Measurements from ENCODE around the gene BTNL9. TPM values are rescaled to one million over a fixed set of nuclear protein-coding genes. Genes with fewer than 3 reads are reported as not detected.
"Not testable (repeated sequence)": the region's sequence is repeated elsewhere in the genome, so short reads cannot be mapped to it uniquely, and the experiment has no call there.

BTNL9 gene
- total and polyA plus RNA-seq, 11 donors, result 28.6 to 88.2 (median 34.9) TPM

- TF ChIP-seq CTCF (IDR thresholded peaks at IDR 0.05), result no peak
- TF ChIP-seq POLR2A (IDR thresholded peaks at IDR 0.05), result no peak
- no peak for ATAC-seq
- intact Hi-C loops (cut with DNase I), result no loop called here
- H3K27ac ChIP-seq, result no peak overlapping the region
- H3K36me3 ChIP-seq, result no peaks in the 10 kb centered on the region
- no peak overlapping the region for H3K4me3 ChIP-seq
- peaks cover 0 to 17% (median 0%) of the 10 kb centered on the region in 9 donors for H3K27me3 ChIP-seq
- no peak for DNase-seq
- WGBS, 4 donors, result 66 to 78% (median 69%) methylated on average over 7 of the region's 7 CpGs
- H3K4me1 ChIP-seq, result no peaks in the 10 kb centered on the region
- peaks cover 0 to 7% (median 0%) of the 10 kb centered on the region in 12 donors for H3K9me3 ChIP-seq
Observed at GRCh38 chr5:181086884-181087205, 46.8 kb downstream of the BTNL9 start.

GRCh38 chr5:181087309-181087708 lies 47.2 kb downstream of the BTNL9 start:
- H3K36me3 ChIP-seq, result no peaks in the 10 kb centered on the region
- 77 to 84% (median 82%) methylated on average over 10 of the region's 10 CpGs for WGBS, 4 donors
- H3K4me1 ChIP-seq, result no peaks in the 10 kb centered on the region
- DNase-seq (no peak), ATAC-seq (peak in 1 of 4 donors; percentile 18)
- intact Hi-C loops (cut with DNase I), result no loop called here
- H3K9me3 ChIP-seq, result peaks cover 0 to 2% (median 0%) of the 10 kb centered on the region in 12 donors
- TF ChIP-seq CTCF (IDR thresholded peaks at IDR 0.05), result no peak
- TF ChIP-seq POLR2A (IDR thresholded peaks at IDR 0.05), result no peak
- H3K4me3 ChIP-seq, result no peak overlapping the region
- peaks cover 0 to 17% (median 2%) of the 10 kb centered on the region in 9 donors for H3K27me3 ChIP-seq
- H3K27ac ChIP-seq, result no peak overlapping the region

GRCh38 chr5:181088289-181088688 lies 48.2 kb downstream of the BTNL9 start:
- Histone ChIP-seq H3K4me1 (no peaks in the 10 kb centered on the region), H3K9me3 (no peaks in the 10 kb centered on the region), H3K27me3 (peaks cover 0 to 15% (median 5%) of the 10 kb centered on the region in 9 donors), H3K36me3 (no peaks in the 10 kb centered on the region), H3K27ac (no peak overlapping the region), H3K4me3 (no peak overlapping the region)
- TF ChIP-seq POLR2A (IDR thresholded peaks at IDR 0.05) (no peak), CTCF (IDR thresholded peaks at IDR 0.05) (peak in 4 of 12 donors; percentile 9 to 27 (median 24))
- WGBS, 4 donors, result 51 to 63% (median 56%) methylated on average over 10 of the region's 10 CpGs
- ATAC-seq (no peak), DNase-seq (no peak)
- intact Hi-C loops (cut with DNase I), result no loop called here

- no peaks in the 10 kb centered on the region for H3K4me1 ChIP-seq
- TF ChIP-seq CTCF (IDR thresholded peaks at IDR 0.05), result no peak
- TF ChIP-seq POLR2A (IDR thresholded peaks at IDR 0.05), result no peak
- no peaks in the 10 kb centered on the region for H3K36me3 ChIP-seq
- intact Hi-C loops (cut with DNase I), result loop anchor here in 1 of 10 donors (10.0 kb wide), 1 partner anchor 218 kb away; no protein-coding TSS in a partner anchor
- 64 to 75% (median 72%) methylated on average over 7 of the region's 7 CpGs for WGBS, 4 donors
- peaks cover 0 to 12% (median 8%) of the 10 kb centered on the region in 9 donors for H3K27me3 ChIP-seq
- H3K4me3 ChIP-seq, result no peak overlapping the region
- H3K27ac ChIP-seq, result no peak overlapping the region
- no peaks in the 10 kb centered on the region for H3K9me3 ChIP-seq
- ATAC-seq (no peak), DNase-seq (no peak)
Observed at GRCh38 chr5:181092428-181092827, 52.4 kb downstream of the BTNL9 start.

- intact Hi-C loops (cut with DNase I), result loop anchor here in 1 of 10 donors (10.0 kb wide), 1 partner anchor 220 kb away; no protein-coding TSS in a partner anchor
- not testable (repeated sequence) for H3K36me3 ChIP-seq, H3K4me1 ChIP-seq, H3K4me3 ChIP-seq, H3K27ac ChIP-seq, ATAC-seq, H3K9me3 ChIP-seq, DNase-seq
- peaks cover 3 to 26% (median 22%) of the 10 kb centered on the region in 9 donors for H3K27me3 ChIP-seq
- 72 to 87% (median 81%) methylated on average over 3 of the region's 3 CpGs for WGBS, 4 donors
Observed at GRCh38 chr5:181095162-181095561, 55.1 kb downstream of the BTNL9 start.

GRCh38 chr5:181096721-181097382 lies 56.8 kb downstream of the BTNL9 start:
- intact Hi-C loops (cut with DNase I), result loop anchor here in 1 of 10 donors (10.0 kb wide), 1 partner anchor 222 kb away; no protein-coding TSS in a partner anchor
- H3K4me1 ChIP-seq, H3K36me3 ChIP-seq, ATAC-seq, DNase-seq, H3K27ac ChIP-seq, H3K4me3 ChIP-seq, H3K9me3 ChIP-seq: not testable (repeated sequence)
- peaks cover 7 to 30% (median 26%) of the 10 kb centered on the region in 9 donors for H3K27me3 ChIP-seq
- no CpG with 5 or more reads among the region's 26 CpGs for WGBS, 4 donors

- DNase-seq, H3K9me3 ChIP-seq, H3K27ac ChIP-seq, H3K4me3 ChIP-seq, H3K36me3 ChIP-seq, H3K4me1 ChIP-seq, ATAC-seq: not testable (repeated sequence)
- intact Hi-C loops (cut with DNase I), result loop anchor here in 1 of 10 donors (10.0 kb wide), 1 partner anchor 223 kb away; no protein-coding TSS in a partner anchor
- H3K27me3 ChIP-seq, result peaks cover 7 to 30% (median 26%) of the 10 kb centered on the region in 9 donors
- no CpG with 5 or more reads among the region's 26 CpGs for WGBS, 4 donors
Observed at GRCh38 chr5:181097383-181097753, 57.3 kb downstream of the BTNL9 start.

All from heart left ventricle (tissue), 16 donors.